ENCODE data around the gene ZBTB7C.
A peak's percentile ranks its signal among the peaks of the same experiment; 100 is the strongest.

Gene ZBTB7C

DNA sequence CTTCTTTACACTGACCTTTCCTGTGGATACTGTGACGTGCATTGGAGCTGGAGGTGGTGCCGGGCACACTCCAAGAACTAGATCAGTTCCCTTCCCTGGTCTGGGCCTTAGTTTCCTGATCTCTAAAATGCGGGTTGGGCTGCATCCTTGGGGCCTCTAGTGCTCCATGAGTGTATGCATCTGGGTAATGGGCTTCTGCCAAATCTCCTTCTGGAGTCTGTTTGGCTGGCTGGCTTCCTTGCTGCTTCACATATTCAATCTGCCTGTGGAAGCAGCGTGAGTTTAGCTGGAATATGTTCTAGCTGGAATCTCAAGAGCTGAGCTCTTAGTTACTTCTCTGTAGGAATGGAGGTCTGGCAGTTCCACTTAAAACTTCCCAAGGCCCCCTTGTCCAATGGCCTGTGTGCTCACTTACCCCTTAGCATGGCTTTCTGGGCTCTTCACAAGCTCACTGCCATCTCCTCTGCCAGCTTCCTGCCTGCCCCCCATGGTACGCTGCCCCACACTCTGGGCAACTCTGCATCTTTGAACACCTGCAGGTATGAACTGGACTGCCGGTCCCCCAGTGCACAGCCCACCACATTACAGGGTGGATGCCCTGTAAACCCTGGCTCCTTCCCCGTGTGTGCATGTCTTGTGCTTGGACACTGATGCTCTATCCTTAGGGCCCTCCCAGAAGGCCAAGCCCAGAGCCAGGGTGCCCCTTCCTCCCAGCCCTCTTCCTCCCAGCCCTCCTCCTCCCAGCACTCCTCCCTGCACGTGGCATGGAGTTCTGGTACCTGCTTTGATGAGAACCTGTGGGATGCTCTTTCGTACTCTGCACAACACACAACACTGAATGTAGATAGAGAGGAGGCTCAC lies 375.2 kb downstream of the ZBTB7C start:
- DNase-seq (ENCODE audit: low read depth) = peak; percentile 10
- TF ChIP-seq, protein P1, sequence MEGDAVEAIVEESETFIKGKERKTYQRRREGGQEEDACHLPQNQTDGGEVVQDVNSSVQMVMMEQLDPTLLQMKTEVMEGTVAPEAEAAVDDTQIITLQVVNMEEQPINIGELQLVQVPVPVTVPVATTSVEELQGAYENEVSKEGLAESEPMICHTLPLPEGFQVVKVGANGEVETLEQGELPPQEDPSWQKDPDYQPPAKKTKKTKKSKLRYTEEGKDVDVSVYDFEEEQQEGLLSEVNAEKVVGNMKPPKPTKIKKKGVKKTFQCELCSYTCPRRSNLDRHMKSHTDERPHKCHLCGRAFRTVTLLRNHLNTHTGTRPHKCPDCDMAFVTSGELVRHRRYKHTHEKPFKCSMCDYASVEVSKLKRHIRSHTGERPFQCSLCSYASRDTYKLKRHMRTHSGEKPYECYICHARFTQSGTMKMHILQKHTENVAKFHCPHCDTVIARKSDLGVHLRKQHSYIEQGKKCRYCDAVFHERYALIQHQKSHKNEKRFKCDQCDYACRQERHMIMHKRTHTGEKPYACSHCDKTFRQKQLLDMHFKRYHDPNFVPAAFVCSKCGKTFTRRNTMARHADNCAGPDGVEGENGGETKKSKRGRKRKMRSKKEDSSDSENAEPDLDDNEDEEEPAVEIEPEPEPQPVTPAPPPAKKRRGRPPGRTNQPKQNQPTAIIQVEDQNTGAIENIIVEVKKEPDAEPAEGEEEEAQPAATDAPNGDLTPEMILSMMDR (IDR thresholded peaks at IDR 0.05; ENCODE audit: low read length, missing control alignments) = no peak
- no peak overlapping the region for H3K4me3 ChIP-seq (replicated peaks; ENCODE audit: low read depth, low read length)

- TF ChIP-seq, protein P1 (IDR thresholded peaks at IDR 0.05; ENCODE audit: low read length, missing control alignments) = no peak
- H3K4me3 ChIP-seq (replicated peaks; ENCODE audit: low read depth, low read length) = no peak overlapping the region
- peak; percentile 35 for DNase-seq (ENCODE audit: low read depth)
Measured at GRCh38 chr18:48032876-48033789, 376.1 kb downstream of the ZBTB7C start.

- no peak overlapping the region for H3K4me3 ChIP-seq (replicated peaks; ENCODE audit: low read depth, low read length)
- DNase-seq (ENCODE audit: low read depth) = no peak
- TF ChIP-seq, protein P1 (IDR thresholded peaks at IDR 0.05; ENCODE audit: low read length, missing control alignments) = no peak
Measured at GRCh38 chr18:48031641-48032040, 377.5 kb downstream of the ZBTB7C start.

DNA sequence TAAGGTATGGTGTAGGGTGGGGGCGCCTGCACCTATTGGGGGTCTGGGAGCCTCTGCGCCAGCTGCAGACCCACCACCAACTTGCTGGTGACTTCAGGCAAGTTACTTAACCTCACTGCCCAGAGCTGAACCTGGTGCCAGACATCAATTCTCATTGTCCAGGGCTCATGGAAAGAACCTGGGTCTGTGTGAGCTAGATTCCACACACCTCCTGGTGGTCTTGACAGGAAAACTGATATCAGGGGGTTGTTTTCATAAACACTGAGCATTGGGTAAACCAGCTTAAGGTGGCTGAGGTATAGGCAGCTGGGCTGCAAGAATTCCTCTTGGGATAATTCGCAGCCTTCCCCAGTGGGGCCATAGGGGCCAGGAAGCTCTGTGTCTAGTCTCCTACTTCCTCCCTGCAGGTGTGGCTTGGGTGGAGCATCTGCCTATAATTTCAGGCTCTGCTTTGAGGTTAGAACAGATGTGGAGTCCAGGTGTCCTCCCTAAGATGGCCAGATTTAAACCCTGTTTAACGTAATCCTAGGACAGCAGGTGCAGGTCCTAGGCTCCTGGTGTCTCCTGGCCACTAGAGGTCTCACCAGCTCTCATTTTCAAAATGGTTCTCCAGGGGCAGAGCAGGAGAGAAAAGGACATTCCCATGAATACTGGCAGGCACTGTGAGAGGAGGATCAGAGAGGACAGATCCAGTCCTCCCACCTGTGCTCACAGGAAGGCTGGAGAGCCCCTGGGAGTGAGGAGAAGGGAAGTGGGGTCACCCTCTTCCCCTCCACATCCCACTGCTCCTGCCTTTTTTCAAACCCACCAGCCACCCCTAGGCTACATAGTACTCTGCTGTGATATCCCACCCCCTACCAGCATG lies 378.3 kb downstream of the ZBTB7C start:
- peak; percentile 73 for DNase-seq (ENCODE audit: low read depth)
- TF ChIP-seq, protein P1 (IDR thresholded peaks at IDR 0.05; ENCODE audit: low read length, missing control alignments) = peak; percentile 89

GRCh38 chr18:48029296-48029986 lies 379.7 kb downstream of the ZBTB7C start:
- H3K4me3 ChIP-seq (replicated peaks; ENCODE audit: low read depth, low read length) = no peak overlapping the region
- DNase-seq (ENCODE audit: low read depth) = no peak
- TF ChIP-seq, protein P1 (IDR thresholded peaks at IDR 0.05; ENCODE audit: low read length, missing control alignments) = no peak

More for the DNA sequence above, 378.3 kb downstream of the ZBTB7C start:
- no peak overlapping the region for H3K4me3 ChIP-seq (replicated peaks; ENCODE audit: low read depth, low read length)

- no peak for DNase-seq (ENCODE audit: low read depth)
- no peak overlapping the region for H3K4me3 ChIP-seq (replicated peaks; ENCODE audit: low read depth, low read length)
- TF ChIP-seq, protein P1 (IDR thresholded peaks at IDR 0.05; ENCODE audit: low read length, missing control alignments) = no peak
Measured at GRCh38 chr18:48028696-48029095, 380.5 kb downstream of the ZBTB7C start.

All from fibroblast of pulmonary artery (primary cell).